Mesendoderm (in vitro differentiated cells): ENCODE results near the gene LMOD3.

Source experiments
- DNase-seq: peaks from one replicate; pipeline ENCODE4 v3.0.0; 2013
- H2AK5ac ChIP-seq: 2 replicates; pipeline ENCODE4 v1.6.1; 2013; ENCODE audit warnings: low read length, inconsistent platforms
- H2BK120ac ChIP-seq: 2 replicates; pipeline ENCODE4 v1.6.1; 2013; ENCODE audit warnings: low read depth, mild to moderate bottlenecking, low read length, moderate library complexity, mixed read lengths
- H2BK15ac ChIP-seq: replicated peaks from 2 replicates; pipeline ENCODE4 v1.6.1; 2013; ENCODE audit warnings: low read depth, mild to moderate bottlenecking, moderate library complexity
- H2BK5ac ChIP-seq: 2 replicates; pipeline ENCODE4 v1.6.1; 2013; ENCODE audit warnings: low read length, inconsistent platforms
- H3K18ac ChIP-seq: 2 replicates; pipeline ENCODE4 v1.6.1; 2013; ENCODE audit warnings: mild to moderate bottlenecking, low read length, mixed read lengths
- H3K23ac ChIP-seq: one replicate; pipeline ENCODE4 v1.6.1; 2013; ENCODE audit warnings: low read length
- H3K27ac ChIP-seq: 2 replicates; pipeline ENCODE4 v1.5.1; 2013; ENCODE audit warnings: low read depth, mild to moderate bottlenecking, inconsistent platforms, low read length, moderate library complexity
- H3K27me3 ChIP-seq: 2 replicates; pipeline ENCODE4 v1.6.1; 2013; ENCODE audit warnings: low read length, control low read depth, mild to moderate bottlenecking, inconsistent platforms; ENCODE audit not compliant: insufficient read depth, poor library complexity
- H3K36me3 ChIP-seq: 2 replicates; pipeline ENCODE4 v1.6.1; 2013; ENCODE audit warnings: low read length, inconsistent platforms; ENCODE audit not compliant: control insufficient read depth, insufficient read depth
- H3K4ac ChIP-seq: one replicate; pipeline ENCODE4 v1.6.1; 2013; ENCODE audit warnings: low read depth, mild to moderate bottlenecking, low read length, moderate library complexity
- H3K4me1 ChIP-seq: 2 replicates; pipeline ENCODE4 v1.6.1; 2013; ENCODE audit warnings: low read depth, low read length, inconsistent platforms; ENCODE audit not compliant: control insufficient read depth
- H3K4me2 ChIP-seq: 2 replicates; pipeline ENCODE4 v1.6.1; 2013; ENCODE audit warnings: low read length
- H3K4me3 ChIP-seq: 2 replicates; pipeline ENCODE4 v1.5.1; 2013; ENCODE audit warnings: mild to moderate bottlenecking, low read length
- H3K56ac ChIP-seq: one replicate; pipeline ENCODE4 v1.6.1; 2013; ENCODE audit warnings: low read length
- H3K79me1 ChIP-seq: 2 replicates; pipeline ENCODE4 v1.6.1; 2013; ENCODE audit warnings: low read length, inconsistent platforms
- H3K79me2 ChIP-seq: 2 replicates; pipeline ENCODE4 v1.6.1; 2013; ENCODE audit warnings: mild to moderate bottlenecking, low read length; ENCODE audit not compliant: control insufficient read depth, insufficient read depth
- H3K9ac ChIP-seq: 2 replicates; pipeline ENCODE4 v1.6.1; 2013; ENCODE audit warnings: low read length, inconsistent platforms
- H4K5ac ChIP-seq: one replicate; pipeline ENCODE4 v1.6.1; 2013; ENCODE audit warnings: low read length
- H4K8ac ChIP-seq: one replicate; pipeline ENCODE4 v1.6.1; 2013; ENCODE audit warnings: low read depth, mild to moderate bottlenecking, control low read depth, low read length, moderate library complexity
- WGBS: extraction: QIAGEN DNeasy Blood & Tissue Kit; methylation state at CpG from one replicate; pipeline ENCODE4 v1.1.7; 2013; ENCODE audit warnings: low lambda C conversion rate, missing lambda C conversion rate; ENCODE audit not compliant: insufficient coverage; ENCODE audit errors: extremely low coverage; 5-methylcytosine and 5-hydroxymethylcytosine counted together

LMOD3 gene

GRCh38 chr3:69096299-69096698 is 26.1 kb downstream of the LMOD3 start:
- H2BK15ac ChIP-seq: no peak overlapping the region
- no peaks in the 10 kb centered on the region for H3K79me2 ChIP-seq
- no peak overlapping the region for H2AK5ac ChIP-seq
- no peak overlapping the region for H3K56ac ChIP-seq
- H3K9ac ChIP-seq: no peak overlapping the region
- H3K4me3 ChIP-seq: no peak overlapping the region
- no peak overlapping the region for H3K23ac ChIP-seq
- H2BK5ac ChIP-seq: no peak overlapping the region
- H2BK120ac ChIP-seq: no peak overlapping the region
- H3K27ac ChIP-seq: no peak overlapping the region
- no peaks in the 10 kb centered on the region for H3K79me1 ChIP-seq
- no peaks in the 10 kb centered on the region for H3K36me3 ChIP-seq
- H3K4me1 ChIP-seq: no peaks in the 10 kb centered on the region
- no peak for DNase-seq
- H4K8ac ChIP-seq: no peak overlapping the region
- H3K4me2 ChIP-seq: no peak overlapping the region
- H3K27me3 ChIP-seq: no peaks in the 10 kb centered on the region
- no peak overlapping the region for H3K4ac ChIP-seq
- H3K18ac ChIP-seq: no peak overlapping the region
- no CpG with 5 or more reads among the region's 5 CpGs for WGBS
- no peak overlapping the region for H4K5ac ChIP-seq

- H4K5ac ChIP-seq: no peak overlapping the region
- WGBS: no CpG with 5 or more reads among the region's 5 CpGs
- H3K56ac ChIP-seq: no peak overlapping the region
- H2AK5ac ChIP-seq: no peak overlapping the region
- no peak overlapping the region for H2BK5ac ChIP-seq
- H3K27me3 ChIP-seq: no peaks in the 10 kb centered on the region
- H3K27ac ChIP-seq: no peak overlapping the region
- H4K8ac ChIP-seq: no peak overlapping the region
- H3K4me3 ChIP-seq: no peak overlapping the region
- H3K4me2 ChIP-seq: no peak overlapping the region
- H3K23ac ChIP-seq: no peak overlapping the region
- no peak overlapping the region for H2BK15ac ChIP-seq
- no peaks in the 10 kb centered on the region for H3K79me1 ChIP-seq
- no peak overlapping the region for H3K4ac ChIP-seq
- no peaks in the 10 kb centered on the region for H3K36me3 ChIP-seq
- no peaks in the 10 kb centered on the region for H3K4me1 ChIP-seq
- no peak overlapping the region for H3K9ac ChIP-seq
- H3K79me2 ChIP-seq: no peaks in the 10 kb centered on the region
- no peak overlapping the region for H2BK120ac ChIP-seq
- no peak overlapping the region for H3K18ac ChIP-seq
- DNase-seq: no peak
Measured at GRCh38 chr3:69095636-69096035, 26.8 kb downstream of the LMOD3 start.

- Histone ChIP-seq H3K27ac (no peak overlapping the region), H3K27me3 (no peaks in the 10 kb centered on the region), H3K23ac (no peak overlapping the region), H3K9ac (no peak overlapping the region), H4K5ac (no peak overlapping the region), H4K8ac (no peak overlapping the region), H3K4ac (no peak overlapping the region), H3K4me2 (no peak overlapping the region), H3K4me1 (no peaks in the 10 kb centered on the region), H2BK5ac (no peak overlapping the region), H3K56ac (no peak overlapping the region), H3K79me2 (no peaks in the 10 kb centered on the region), H3K36me3 (no peaks in the 10 kb centered on the region), H3K18ac (no peak overlapping the region), H2BK15ac (no peak overlapping the region), H3K4me3 (no peak overlapping the region), H2AK5ac (no peak overlapping the region), H3K79me1 (no peaks in the 10 kb centered on the region), H2BK120ac (no peak overlapping the region)
- WGBS: no CpG with 5 or more reads among the region's 8 CpGs
- DNase-seq: no peak
Measured at GRCh38 chr3:69094467-69095205, 27.8 kb downstream of the LMOD3 start.

- H4K5ac ChIP-seq: no peak overlapping the region
- peak; percentile 24 for DNase-seq
- no peak overlapping the region for H3K18ac ChIP-seq
- H3K4ac ChIP-seq: no peak overlapping the region
- no peaks in the 10 kb centered on the region for H3K79me2 ChIP-seq
- H3K4me3 ChIP-seq: no peak overlapping the region
- H2BK15ac ChIP-seq: no peak overlapping the region
- H3K79me1 ChIP-seq: no peaks in the 10 kb centered on the region
- H3K56ac ChIP-seq: no peak overlapping the region
- no peak overlapping the region for H3K4me2 ChIP-seq
- H3K27ac ChIP-seq: peak overlapping the region; percentile 23
- H4K8ac ChIP-seq: no peak overlapping the region
- no peak overlapping the region for H3K23ac ChIP-seq
- H2BK5ac ChIP-seq: no peak overlapping the region
- H3K9ac ChIP-seq: no peak overlapping the region
- H2AK5ac ChIP-seq: no peak overlapping the region
- H3K36me3 ChIP-seq: no peaks in the 10 kb centered on the region
- H3K4me1 ChIP-seq: peaks cover 3% of the 10 kb centered on the region
- WGBS: no CpG with 5 or more reads among the region's 4 CpGs
- H2BK120ac ChIP-seq: no peak overlapping the region
- no peaks in the 10 kb centered on the region for H3K27me3 ChIP-seq
Measured at GRCh38 chr3:69092030-69092516, 30.3 kb downstream of the LMOD3 start.

GRCh38 chr3:69091389-69092029 is 30.9 kb downstream of the LMOD3 start:
- no peak overlapping the region for H3K56ac ChIP-seq
- WGBS: no CpG with 5 or more reads among the region's 5 CpGs
- no peak overlapping the region for H4K8ac ChIP-seq

More at GRCh38 chr3:69091389-69092029, 30.9 kb downstream of the LMOD3 start:
- Histone ChIP-seq H2AK5ac (no peak overlapping the region), H3K79me1 (no peaks in the 10 kb centered on the region), H3K4me1 (peaks cover 3% of the 10 kb centered on the region), H2BK15ac (no peak overlapping the region), H2BK120ac (no peak overlapping the region), H3K36me3 (no peaks in the 10 kb centered on the region), H3K27ac (no peak overlapping the region), H3K4me3 (no peak overlapping the region), H3K4me2 (no peak overlapping the region), H3K79me2 (no peaks in the 10 kb centered on the region), H3K23ac (no peak overlapping the region), H3K4ac (no peak overlapping the region), H3K18ac (no peak overlapping the region), H3K27me3 (no peaks in the 10 kb centered on the region), H3K9ac (no peak overlapping the region), H2BK5ac (no peak overlapping the region), H4K5ac (no peak overlapping the region)
- no peak for DNase-seq
